ENCODE results near the gene RIC8A. TPM values are rescaled to one million over a fixed set of nuclear protein-coding genes. Genes with fewer than 3 reads are reported as not detected.

Gene RIC8A
- total RNA-seq, 4 donors from 2014 or later, result 46.5 to 103 (median 67.1) TPM

- no peak for TF ChIP-seq CTCF (IDR thresholded peaks at IDR 0.05; ENCODE audit: low read depth)
Observed at GRCh38 chr11:259413-259812, 51.9 kb downstream of the RIC8A start.

- no peak for TF ChIP-seq CTCF (IDR thresholded peaks at IDR 0.05; ENCODE audit: low read depth)
Observed at GRCh38 chr11:261624-262023, 54.1 kb downstream of the RIC8A start.

Other genes with a start within 250 kb of the RIC8A start
- gene SCGB1C1, start 14.6 kb upstream of the RIC8A start, total RNA-seq, result not detected
- gene BET1L, start 309 bp upstream of the RIC8A start, total RNA-seq, result 10 to 100 TPM; 18.6 to 26.9 (median 23.2) TPM
- gene SIRT3, start 28.6 kb downstream of the RIC8A start, total RNA-seq, result 10 to 100 TPM in 3 of 4 donors, 1 to 10 TPM in 1; 8.1 to 48.0 (median 14.7) TPM
- gene PSMD13, start 29.3 kb downstream of the RIC8A start, total RNA-seq, result 100 to 1,000 TPM in 2 of 4 donors, 10 to 100 TPM in 2; 57.8 to 118 (median 93.8) TPM
- 1 to 10 TPM in 1 of 4 donors, under 1 TPM in 2, not detected in 1; 0.19 to 1.9 (median 0.66) TPM for gene NLRP6, start 70.7 kb downstream of the RIC8A start, total RNA-seq
- 10 to 100 TPM in 3 of 4 donors, 1 to 10 TPM in 1; 3.8 to 26.9 (median 12.5) TPM for gene PGGHG, start 81.4 kb downstream of the RIC8A start, total RNA-seq
- gene IFITM5, start 91.8 kb downstream of the RIC8A start, total RNA-seq, result not detected
- 100 to 1,000 TPM; 116 to 171 (median 144) TPM for gene IFITM2, start 100.1 kb downstream of the RIC8A start, total RNA-seq
- gene IFITM1, start 106.3 kb downstream of the RIC8A start, total RNA-seq, result 100 to 1,000 TPM; 123 to 199 (median 149) TPM
- 100 to 1,000 TPM; 141 to 257 (median 163) TPM for gene IFITM3, start 113.2 kb downstream of the RIC8A start, total RNA-seq
- under 1 TPM in 1 of 4 donors, not detected in 3; 0.22 TPM for gene B4GALNT4, start 161.8 kb downstream of the RIC8A start, total RNA-seq
- 1 to 10 TPM in 2 of 4 donors, under 1 TPM in 2; 0.33 to 2.8 (median 1.3) TPM for gene PKP3, start 186.5 kb downstream of the RIC8A start, total RNA-seq
- 10 to 100 TPM; 18.3 to 43.4 (median 38.0) TPM for gene SIGIRR, start 207.3 kb downstream of the RIC8A start, total RNA-seq
- gene ANO9, start 234.3 kb downstream of the RIC8A start, total RNA-seq, result 1 to 10 TPM in 1 of 4 donors, under 1 TPM in 3; 0.44 to 1.5 (median 0.63) TPM
- gene PTDSS2, start 242.6 kb downstream of the RIC8A start, total RNA-seq, result 10 to 100 TPM; 19.1 to 77.6 (median 26.2) TPM